SK-N-SH treated with all-trans-retinoic acid at 6 μM for 48 hours (cell line): Measurements from ENCODE around the gene LCN6.

ENCODE experiments used
- ATAC-seq: fragments of 200-7000 bp; cut with Tn5 transposase; 3 replicates; pipeline ENCODE4 v1.9.1; 2020; ENCODE audit warnings: mild to moderate bottlenecking, moderate library complexity
- BACH2 ChIP-seq: fragments of 250-450 bp; sonication (Bioruptor Pico); IDR thresholded peaks from 2 replicates; pipeline ENCODE4 v1.9.0; 2021; ENCODE audit warnings: mild to moderate bottlenecking, borderline replicate concordance
- CREB5 ChIP-seq: fragments of 250-450 bp; sonication (Bioruptor Pico); IDR thresholded peaks from 2 replicates; pipeline ENCODE4 v1.5.1; 2020; ENCODE audit warnings: low read depth, mild to moderate bottlenecking, moderate library complexity
- OSR1 ChIP-seq: fragments of 250-450 bp; sonication (Bioruptor Pico); IDR thresholded peaks from 2 replicates; pipeline ENCODE4 v1.8.0; 2022; ENCODE audit warnings: moderate library complexity, mild to moderate bottlenecking, inconsistent platforms
- POU6F1 ChIP-seq: fragments of 250-450 bp; sonication (Bioruptor Pico); IDR thresholded peaks from 2 replicates; pipeline ENCODE4 v1.8.0; 2021; ENCODE audit warnings: low read depth, mild to moderate bottlenecking, moderate library complexity, borderline replicate concordance
- SNAI2 ChIP-seq: fragments of 250-450 bp; sonication (Bioruptor Pico); IDR thresholded peaks from 2 replicates; pipeline ENCODE4 v1.5.0; 2020; ENCODE audit warnings: mild to moderate bottlenecking, moderate library complexity
- TCF4 ChIP-seq: fragments of 250-450 bp; sonication (Bioruptor Pico); IDR thresholded peaks from 2 replicates; pipeline ENCODE4 v1.8.0; 2021; ENCODE audit warnings: mild to moderate bottlenecking, moderate library complexity, borderline replicate concordance
- TOX ChIP-seq: fragments of 250-450 bp; sonication (Bioruptor Pico); IDR thresholded peaks from 2 replicates; pipeline ENCODE4 v1.8.0; 2021; ENCODE audit warnings: mild to moderate bottlenecking, moderate library complexity, borderline replicate concordance
- ZFP3 ChIP-seq: fragments of 250-450 bp; sonication (Bioruptor Pico); IDR thresholded peaks from 2 replicates; pipeline ENCODE4 v1.5.0; 2020; ENCODE audit warnings: mild to moderate bottlenecking, moderate library complexity
- ZFP30 ChIP-seq: fragments of 450-650 bp; formaldehyde crosslinking; IDR thresholded peaks from 2 replicates; pipeline ENCODE4 v1.5.0; 2022; ENCODE audit warnings: mild to moderate bottlenecking, moderate library complexity
- ZNF70 ChIP-seq: fragments of 450-650 bp; formaldehyde crosslinking; IDR thresholded peaks from 2 replicates; pipeline ENCODE4 v1.5.0; 2020; ENCODE audit warnings: mild to moderate bottlenecking, moderate library complexity
- ZNF8 ChIP-seq: fragments of 450-650 bp; formaldehyde crosslinking; IDR thresholded peaks from 2 replicates; pipeline ENCODE4 v1.5.0; 2020; ENCODE audit warnings: mild to moderate bottlenecking, moderate library complexity
- TF ChIP-seq, protein P1 (sequence below): fragments of 250-450 bp; sonication (Bioruptor Pico); IDR thresholded peaks from 2 replicates; pipeline ENCODE4 v1.5.0; 2020; ENCODE audit warnings: mild to moderate bottlenecking, moderate library complexity
- TF ChIP-seq, protein P2 (sequence below): fragments of 250-450 bp; sonication (Bioruptor Pico); IDR thresholded peaks from 2 replicates; pipeline ENCODE4 v1.8.0; 2020; ENCODE audit warnings: mild to moderate bottlenecking, moderate library complexity, borderline replicate concordance

LCN6 gene

DNA sequence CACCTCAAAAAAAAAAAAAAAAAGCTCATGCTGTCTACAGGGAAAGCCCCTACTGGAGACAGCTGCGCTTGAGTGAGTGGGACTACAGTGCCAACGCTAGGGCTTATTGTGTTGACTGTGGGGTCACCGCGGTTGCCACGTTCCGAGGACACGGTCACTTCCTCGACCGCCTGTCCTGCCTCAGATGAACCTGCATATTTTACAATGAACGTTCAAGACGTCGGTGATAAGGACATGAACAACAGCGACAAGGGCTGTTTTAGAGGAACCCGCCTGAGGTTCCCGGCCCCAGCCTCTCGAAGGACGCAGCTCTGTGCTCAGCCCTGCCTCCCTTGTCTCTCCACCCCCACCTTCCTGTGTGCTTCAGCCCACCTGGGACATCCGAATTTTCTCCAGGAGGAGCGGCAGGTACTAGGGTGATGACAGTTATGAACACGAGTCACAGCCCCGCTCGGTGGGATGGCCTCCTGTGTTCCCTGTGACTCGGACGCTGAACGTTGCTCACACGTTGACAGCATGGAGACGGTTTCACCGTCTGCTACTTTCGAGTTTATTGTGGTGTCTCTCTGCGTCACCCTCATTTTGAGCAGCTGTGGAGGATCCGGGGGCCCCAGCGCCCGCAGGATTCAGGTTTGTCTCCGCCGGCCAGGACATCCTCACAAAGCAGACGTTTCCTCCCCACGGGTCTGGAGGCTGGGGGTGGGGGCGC, 47.2 kb downstream of the LCN6 start:
- no peak for ATAC-seq
- no peak for TF ChIP-seq SNAI2
- TF ChIP-seq TOX (CRISPR knock-in tag), result no peak
- no peak for TF ChIP-seq TCF4 (CRISPR knock-in tag)
- TF ChIP-seq, protein P1, sequence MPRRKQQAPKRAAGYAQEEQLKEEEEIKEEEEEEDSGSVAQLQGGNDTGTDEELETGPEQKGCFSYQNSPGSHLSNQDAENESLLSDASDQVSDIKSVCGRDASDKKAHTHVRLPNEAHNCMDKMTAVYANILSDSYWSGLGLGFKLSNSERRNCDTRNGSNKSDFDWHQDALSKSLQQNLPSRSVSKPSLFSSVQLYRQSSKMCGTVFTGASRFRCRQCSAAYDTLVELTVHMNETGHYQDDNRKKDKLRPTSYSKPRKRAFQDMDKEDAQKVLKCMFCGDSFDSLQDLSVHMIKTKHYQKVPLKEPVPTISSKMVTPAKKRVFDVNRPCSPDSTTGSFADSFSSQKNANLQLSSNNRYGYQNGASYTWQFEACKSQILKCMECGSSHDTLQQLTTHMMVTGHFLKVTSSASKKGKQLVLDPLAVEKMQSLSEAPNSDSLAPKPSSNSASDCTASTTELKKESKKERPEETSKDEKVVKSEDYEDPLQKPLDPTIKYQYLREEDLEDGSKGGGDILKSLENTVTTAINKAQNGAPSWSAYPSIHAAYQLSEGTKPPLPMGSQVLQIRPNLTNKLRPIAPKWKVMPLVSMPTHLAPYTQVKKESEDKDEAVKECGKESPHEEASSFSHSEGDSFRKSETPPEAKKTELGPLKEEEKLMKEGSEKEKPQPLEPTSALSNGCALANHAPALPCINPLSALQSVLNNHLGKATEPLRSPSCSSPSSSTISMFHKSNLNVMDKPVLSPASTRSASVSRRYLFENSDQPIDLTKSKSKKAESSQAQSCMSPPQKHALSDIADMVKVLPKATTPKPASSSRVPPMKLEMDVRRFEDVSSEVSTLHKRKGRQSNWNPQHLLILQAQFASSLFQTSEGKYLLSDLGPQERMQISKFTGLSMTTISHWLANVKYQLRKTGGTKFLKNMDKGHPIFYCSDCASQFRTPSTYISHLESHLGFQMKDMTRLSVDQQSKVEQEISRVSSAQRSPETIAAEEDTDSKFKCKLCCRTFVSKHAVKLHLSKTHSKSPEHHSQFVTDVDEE (CRISPR knock-in tag), result no peak
- no peak for TF ChIP-seq CREB5 (CRISPR knock-in tag)
- no peak for TF ChIP-seq ZFP30 (CRISPR knock-in tag)
- TF ChIP-seq BACH2, result no peak

- no peak for ATAC-seq
- TF ChIP-seq SNAI2, result no peak
- TF ChIP-seq, protein P2, sequence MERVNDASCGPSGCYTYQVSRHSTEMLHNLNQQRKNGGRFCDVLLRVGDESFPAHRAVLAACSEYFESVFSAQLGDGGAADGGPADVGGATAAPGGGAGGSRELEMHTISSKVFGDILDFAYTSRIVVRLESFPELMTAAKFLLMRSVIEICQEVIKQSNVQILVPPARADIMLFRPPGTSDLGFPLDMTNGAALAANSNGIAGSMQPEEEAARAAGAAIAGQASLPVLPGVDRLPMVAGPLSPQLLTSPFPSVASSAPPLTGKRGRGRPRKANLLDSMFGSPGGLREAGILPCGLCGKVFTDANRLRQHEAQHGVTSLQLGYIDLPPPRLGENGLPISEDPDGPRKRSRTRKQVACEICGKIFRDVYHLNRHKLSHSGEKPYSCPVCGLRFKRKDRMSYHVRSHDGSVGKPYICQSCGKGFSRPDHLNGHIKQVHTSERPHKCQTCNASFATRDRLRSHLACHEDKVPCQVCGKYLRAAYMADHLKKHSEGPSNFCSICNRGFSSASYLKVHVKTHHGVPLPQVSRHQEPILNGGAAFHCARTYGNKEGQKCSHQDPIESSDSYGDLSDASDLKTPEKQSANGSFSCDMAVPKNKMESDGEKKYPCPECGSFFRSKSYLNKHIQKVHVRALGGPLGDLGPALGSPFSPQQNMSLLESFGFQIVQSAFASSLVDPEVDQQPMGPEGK (CRISPR knock-in tag), result no peak
- no peak for TF ChIP-seq ZFP30 (CRISPR knock-in tag)
- TF ChIP-seq TOX (CRISPR knock-in tag), result no peak
- no peak for TF ChIP-seq OSR1 (CRISPR knock-in tag)
- no peak for TF ChIP-seq ZNF70 (CRISPR knock-in tag)
Observed at GRCh38 chr9:136700304-136700703, 48.0 kb downstream of the LCN6 start.

DNA sequence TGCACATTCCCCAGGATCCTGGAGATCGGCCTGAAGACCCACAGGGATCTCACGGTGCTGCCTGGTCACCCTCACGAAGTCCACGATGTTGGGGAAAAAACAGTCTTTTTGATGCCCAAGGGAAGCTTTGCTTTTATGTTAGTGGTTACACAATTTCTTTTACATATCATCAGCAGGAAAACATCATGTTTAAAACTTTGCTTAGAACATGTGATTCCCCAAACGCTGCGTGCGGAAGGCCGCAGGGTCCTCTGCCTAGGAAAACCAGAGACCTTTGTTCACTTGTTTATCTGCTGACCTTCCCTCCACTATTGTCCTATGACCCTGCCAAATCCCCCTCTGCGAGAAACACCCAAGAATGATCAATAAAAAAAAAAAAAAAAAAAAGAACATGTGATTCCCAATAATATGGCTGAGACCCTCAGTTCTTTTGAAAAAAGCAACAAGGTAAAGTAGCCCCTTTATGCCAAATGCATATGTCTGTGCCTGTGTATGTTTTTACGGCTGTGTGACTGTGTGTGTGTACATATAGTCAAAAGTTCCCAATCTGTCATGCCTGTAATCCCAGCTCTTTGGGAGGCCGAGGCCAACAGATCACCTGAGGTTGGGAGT, 49.6 kb downstream of the LCN6 start:
- ATAC-seq, result no peak
- TF ChIP-seq POU6F1 (CRISPR knock-in tag), result no peak
- TF ChIP-seq, protein P1 (CRISPR knock-in tag), result no peak
- TF ChIP-seq TOX (CRISPR knock-in tag), result no peak
- TF ChIP-seq ZNF8, result no peak
- TF ChIP-seq ZFP3 (CRISPR knock-in tag), result no peak
- no peak for TF ChIP-seq CREB5 (CRISPR knock-in tag)
- no peak for TF ChIP-seq SNAI2
- TF ChIP-seq OSR1 (CRISPR knock-in tag), result no peak
